WTC11 (cell line): ENCODE measurements around the gene ANKMY2.

ENCODE experiments used
- SMAD3 ChIP-seq: sonication (generic); formaldehyde crosslinking; IDR thresholded peaks from 2 replicates; pipeline ENCODE4 v1.8.0; 2022; ENCODE audit warnings: missing genetic modification reagents, mild to moderate bottlenecking, borderline replicate concordance
- TF ChIP-seq, protein P1 (sequence below): fragments of 200-600 bp; IDR thresholded peaks from 2 replicates; pipeline ENCODE4 v1.8.0; 2022; ENCODE audit warnings: antibody characterized with exemption

DNA sequence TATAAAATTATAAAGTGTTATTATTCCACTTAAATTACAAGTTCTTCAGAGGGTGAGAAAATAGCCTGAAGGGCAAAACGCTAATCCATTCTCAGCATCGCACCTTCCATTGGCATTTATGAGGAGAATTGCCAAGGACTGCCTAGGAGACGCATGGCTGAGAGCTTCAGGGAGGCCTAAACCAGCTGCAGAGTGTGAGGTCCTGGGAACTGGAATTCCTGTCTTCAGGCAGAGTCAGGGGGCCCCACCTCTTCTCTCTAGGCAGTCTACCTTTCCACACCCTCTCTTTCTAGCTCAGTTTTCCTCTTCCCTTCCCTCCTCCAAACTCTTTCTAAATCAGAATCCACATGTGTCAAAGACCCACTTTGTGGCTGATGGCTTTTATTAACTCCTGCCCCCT lies 83.6 kb downstream of the ANKMY2 start:
- TF ChIP-seq, protein P1, sequence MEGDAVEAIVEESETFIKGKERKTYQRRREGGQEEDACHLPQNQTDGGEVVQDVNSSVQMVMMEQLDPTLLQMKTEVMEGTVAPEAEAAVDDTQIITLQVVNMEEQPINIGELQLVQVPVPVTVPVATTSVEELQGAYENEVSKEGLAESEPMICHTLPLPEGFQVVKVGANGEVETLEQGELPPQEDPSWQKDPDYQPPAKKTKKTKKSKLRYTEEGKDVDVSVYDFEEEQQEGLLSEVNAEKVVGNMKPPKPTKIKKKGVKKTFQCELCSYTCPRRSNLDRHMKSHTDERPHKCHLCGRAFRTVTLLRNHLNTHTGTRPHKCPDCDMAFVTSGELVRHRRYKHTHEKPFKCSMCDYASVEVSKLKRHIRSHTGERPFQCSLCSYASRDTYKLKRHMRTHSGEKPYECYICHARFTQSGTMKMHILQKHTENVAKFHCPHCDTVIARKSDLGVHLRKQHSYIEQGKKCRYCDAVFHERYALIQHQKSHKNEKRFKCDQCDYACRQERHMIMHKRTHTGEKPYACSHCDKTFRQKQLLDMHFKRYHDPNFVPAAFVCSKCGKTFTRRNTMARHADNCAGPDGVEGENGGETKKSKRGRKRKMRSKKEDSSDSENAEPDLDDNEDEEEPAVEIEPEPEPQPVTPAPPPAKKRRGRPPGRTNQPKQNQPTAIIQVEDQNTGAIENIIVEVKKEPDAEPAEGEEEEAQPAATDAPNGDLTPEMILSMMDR: no peak
- no peak for TF ChIP-seq SMAD3 (CRISPR knock-in tag)
